Astrocyte of the spinal cord (primary cell): Measurements from ENCODE around the gene RIN2.

Experiments used
- DNase-seq: peaks from one replicate; pipeline ENCODE4 v3.0.0; 2011; ENCODE audit warnings: low read depth, low spot score
- H3K4me3 ChIP-seq: 2 replicates; pipeline ENCODE4 v1.5.1; 2011; ENCODE audit warnings: low read depth, mild to moderate bottlenecking, low read length, moderate library complexity
- CTCF ChIP-seq: IDR thresholded peaks from 2 replicates; pipeline ENCODE4 v1.5.1; 2012; ENCODE audit warnings: low read depth, mild to moderate bottlenecking, low read length, inconsistent platforms
- in situ Hi-C: cut with HindIII; loops from 2 replicates; pipeline ENCODE4 v1.10.0; 2017; ENCODE audit warnings: low sequenced_read_pairs

The RIN2 gene

GRCh38 chr20:19761326-19761725, 3.3 kb downstream of the RIN2 start:
- no peak for TF ChIP-seq CTCF
- in situ Hi-C loops: no loop called here
- no peak overlapping the region for H3K4me3 ChIP-seq
- no peak for DNase-seq

- no peak for DNase-seq
- TF ChIP-seq CTCF: no peak
- no peak overlapping the region for H3K4me3 ChIP-seq
- in situ Hi-C loops: no loop called here
Observed at GRCh38 chr20:19761841-19762240, 3.8 kb downstream of the RIN2 start.

GRCh38 chr20:19764207-19764606, 6.1 kb downstream of the RIN2 start:
- H3K4me3 ChIP-seq: no peak overlapping the region
- in situ Hi-C loops: no loop called here
- DNase-seq: no peak
- no peak for TF ChIP-seq CTCF

- H3K4me3 ChIP-seq: no peak overlapping the region
- DNase-seq: no peak
- TF ChIP-seq CTCF: no peak
- in situ Hi-C loops: no loop called here
Observed at GRCh38 chr20:19765266-19765665, 7.2 kb downstream of the RIN2 start.

- no peak for TF ChIP-seq CTCF
- in situ Hi-C loops: no loop called here
- H3K4me3 ChIP-seq: no peak overlapping the region
- DNase-seq: no peak
Observed at GRCh38 chr20:19765913-19766312, 7.9 kb downstream of the RIN2 start.

- no peak for TF ChIP-seq CTCF
- DNase-seq: no peak
- H3K4me3 ChIP-seq: no peak overlapping the region
- in situ Hi-C loops: no loop called here
Observed at GRCh38 chr20:19767070-19767469, 9.0 kb downstream of the RIN2 start.

GRCh38 chr20:19768325-19768842, 10.3 kb downstream of the RIN2 start:
- DNase-seq: no peak
- in situ Hi-C loops: no loop called here
- TF ChIP-seq CTCF: no peak
- H3K4me3 ChIP-seq: no peak overlapping the region
